Endothelial cell of umbilical vein (primary cell): ENCODE data around the gene SPINT2.

Experiments
- CTCF ChIP-seq, 2 donors: IDR thresholded peaks; 1 replicate in 1 of 2; 2 replicates in 1 of 2; pipeline ENCODE4 v1.5.1; 2011; ENCODE audit warnings: low read length in 2 of 2, mild to moderate bottlenecking in 2 of 2, moderate library complexity in 2 of 2, control low read depth in 1 of 2, inconsistent platforms in 1 of 2, low read depth in 1 of 2; ENCODE audit not compliant: insufficient read depth in 1 of 2; ENCODE audit errors: extremely low read depth in 1 of 2
- EZH2 ChIP-seq: IDR thresholded peaks from 2 replicates; pipeline ENCODE4 v1.6.1; 2012; ENCODE audit warnings: borderline replicate concordance, low read depth, mild to moderate bottlenecking, moderate library complexity, low read length, inconsistent platforms; ENCODE audit not compliant: severe bottlenecking
- GATA2 ChIP-seq: IDR thresholded peaks from 2 replicates; pipeline ENCODE4 v1.7.0; 2011; ENCODE audit warnings: low read depth, mild to moderate bottlenecking, moderate library complexity, mixed read lengths, low read length; ENCODE audit not compliant: insufficient read length, insufficient read depth
- JUN ChIP-seq: IDR thresholded peaks from 2 replicates; pipeline ENCODE4 v1.6.1; 2011; ENCODE audit warnings: borderline replicate concordance, low read depth; ENCODE audit not compliant: insufficient read length, insufficient read depth
- MAX ChIP-seq: IDR thresholded peaks from 2 replicates; pipeline ENCODE4 v1.6.1; 2011; ENCODE audit not compliant: insufficient read depth, insufficient read length
- MYC ChIP-seq: IDR thresholded peaks from one replicate; pipeline ENCODE4 v1.6.1; 2011; ENCODE audit warnings: mild to moderate bottlenecking, low read depth, low read length
- POLR2A ChIP-seq: IDR thresholded peaks from 2 replicates; pipeline ENCODE4 v1.6.1; 2012; ENCODE audit warnings: low read depth, mild to moderate bottlenecking, control low read depth, low read length
- POLR2AphosphoS5 ChIP-seq: IDR thresholded peaks from 2 replicates; pipeline ENCODE4 v1.6.1; 2012; ENCODE audit warnings: low read depth, mild to moderate bottlenecking, control low read depth, low read length, moderate library complexity; ENCODE audit not compliant: insufficient read depth

GRCh38 chr19:38218204-38218603, 46.2 kb upstream of the SPINT2 start:
- TF ChIP-seq CTCF (IDR thresholded peaks at IDR 0.05; ENCODE audit: extremely low read depth in 1 of 2, insufficient read depth in 1 of 2, low read depth in 1 of 2, low read length in 2 of 2): no peak
- no peak for TF ChIP-seq POLR2A
- TF ChIP-seq MAX: no peak
- no peak for TF ChIP-seq EZH2
- no peak for TF ChIP-seq POLR2AphosphoS5
- no peak for TF ChIP-seq JUN
- no peak for TF ChIP-seq MYC
- TF ChIP-seq GATA2: no peak
